IPS-NIHi7 (cell line): ENCODE measurements around the gene FCGR3A.
"Not testable (repeated sequence)": the region's sequence is repeated elsewhere in the genome, so short reads cannot be mapped to it uniquely, and the experiment has no call there.

ENCODE experiments used
- DNase-seq: peaks from one replicate; pipeline ENCODE4 v3.0.0; 2012; ENCODE audit warnings: mixed read lengths; ENCODE audit errors: extremely low spot score

Gene FCGR3A

DNA sequence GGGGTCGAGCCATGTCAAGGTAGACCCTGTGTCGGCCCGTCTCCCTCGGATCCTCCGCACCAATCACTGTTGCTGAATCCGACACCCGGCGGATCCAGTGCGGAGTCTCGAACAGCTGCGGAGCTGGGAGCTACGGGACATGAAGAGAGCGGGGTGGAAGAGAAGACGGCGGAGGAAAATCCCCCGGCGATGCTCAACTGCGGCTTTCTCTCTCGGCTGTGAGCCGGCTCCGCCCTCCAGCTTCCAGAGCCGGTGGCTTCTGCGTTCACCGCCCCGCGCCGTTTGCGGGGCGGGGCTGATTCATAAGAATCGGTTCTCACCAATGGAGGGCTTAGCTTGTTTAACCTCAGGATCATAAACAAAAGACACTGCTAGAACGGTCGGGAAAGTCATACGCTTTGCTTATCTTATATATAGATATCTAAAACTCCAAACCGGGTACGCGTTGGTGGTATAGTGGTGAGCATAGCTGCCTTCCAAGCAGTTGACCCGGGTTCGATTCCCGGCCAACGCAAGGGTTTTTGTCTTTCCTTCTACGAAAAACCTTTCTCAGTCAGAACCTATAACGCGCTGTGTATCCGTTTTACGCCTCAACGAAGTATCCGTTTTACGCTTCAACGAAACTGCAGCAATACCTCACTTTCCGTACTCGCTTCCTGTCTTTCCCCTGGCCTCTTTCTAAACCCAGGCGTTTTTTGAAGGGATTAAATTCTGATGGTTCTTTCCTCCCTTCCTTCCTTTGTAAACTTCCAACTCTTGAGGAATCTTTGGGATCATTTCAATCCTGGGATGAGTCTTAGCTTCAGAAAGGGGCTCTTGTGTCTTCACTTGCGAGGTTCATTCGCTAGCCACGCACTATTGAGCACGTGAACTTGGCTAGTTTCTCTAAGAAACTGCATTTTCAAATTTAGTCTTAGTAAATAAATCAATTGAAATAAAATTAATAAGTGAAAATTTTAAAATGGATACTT, 18.7 kb downstream of the FCGR3A start:
- DNase-seq = peak; percentile 56

DNA sequence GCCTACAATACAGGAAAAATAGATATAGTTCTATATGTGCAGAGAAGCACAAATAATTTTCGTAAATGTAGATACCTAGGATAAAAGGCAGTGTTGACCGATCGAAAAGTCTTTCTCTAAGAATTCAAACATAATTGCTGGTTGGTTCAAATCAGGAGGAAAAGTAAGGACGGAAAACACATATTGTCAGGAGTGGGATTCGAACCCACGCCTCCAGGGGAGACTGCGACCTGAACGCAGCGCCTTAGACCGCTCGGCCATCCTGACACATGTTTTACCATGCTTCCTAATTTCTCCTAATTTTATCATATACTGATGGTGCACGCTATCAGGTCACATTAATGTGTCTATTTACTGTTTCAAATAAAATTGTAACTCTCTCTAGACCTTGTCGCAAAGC, 19.5 kb downstream of the FCGR3A start:
- not testable (repeated sequence) for DNase-seq

DNA sequence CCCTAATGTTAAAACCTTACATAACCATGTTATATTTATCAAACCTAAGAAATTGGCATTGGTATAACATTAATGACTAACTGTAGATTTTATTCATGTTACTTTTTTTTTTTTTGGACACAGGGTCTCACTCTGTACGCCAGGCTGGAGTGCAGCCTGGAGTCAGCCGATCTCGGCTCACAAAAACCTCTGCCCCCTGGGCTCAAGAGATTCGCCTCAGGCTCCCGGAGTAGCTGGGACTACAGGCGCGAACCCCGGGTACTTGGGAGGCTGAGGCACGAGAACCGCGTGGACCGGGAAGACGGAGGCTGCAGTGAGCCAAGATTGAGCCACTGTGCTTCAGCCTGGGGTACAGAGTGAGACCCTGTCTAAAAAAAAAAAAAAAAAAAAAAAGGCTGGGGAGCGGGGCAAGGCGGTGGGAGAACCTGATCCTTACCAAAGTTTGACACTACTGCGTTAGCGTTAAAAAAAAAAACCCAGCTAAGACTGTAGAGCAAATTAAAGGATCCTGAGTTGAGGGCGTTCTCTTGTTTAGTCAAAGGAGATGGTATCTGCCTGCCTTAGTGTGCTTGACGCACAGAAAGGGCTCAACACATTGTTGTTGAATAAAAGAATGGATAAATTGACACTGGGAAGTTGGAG, 20.0 kb downstream of the FCGR3A start:
- not testable (repeated sequence) for DNase-seq

DNA sequence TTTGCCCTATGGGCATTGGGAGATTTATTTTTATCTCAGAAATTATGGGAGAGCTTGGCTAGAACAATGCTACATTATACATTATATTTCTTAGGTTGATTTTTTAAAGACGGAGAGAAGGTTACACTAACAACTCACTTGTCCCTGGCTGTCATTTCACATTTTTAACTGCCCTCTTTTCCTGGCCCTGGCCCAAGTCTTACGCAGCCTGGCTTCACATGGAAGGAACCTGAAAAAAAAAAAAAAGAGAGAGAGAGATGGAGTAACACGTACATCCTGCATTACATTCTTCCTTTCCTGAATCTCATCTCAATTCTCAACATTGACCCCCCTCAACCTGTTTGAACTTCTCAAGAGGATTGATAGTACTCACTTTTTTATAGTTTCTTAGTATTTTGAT, 21.1 kb downstream of the FCGR3A start:
- not testable (repeated sequence) for DNase-seq

DNA sequence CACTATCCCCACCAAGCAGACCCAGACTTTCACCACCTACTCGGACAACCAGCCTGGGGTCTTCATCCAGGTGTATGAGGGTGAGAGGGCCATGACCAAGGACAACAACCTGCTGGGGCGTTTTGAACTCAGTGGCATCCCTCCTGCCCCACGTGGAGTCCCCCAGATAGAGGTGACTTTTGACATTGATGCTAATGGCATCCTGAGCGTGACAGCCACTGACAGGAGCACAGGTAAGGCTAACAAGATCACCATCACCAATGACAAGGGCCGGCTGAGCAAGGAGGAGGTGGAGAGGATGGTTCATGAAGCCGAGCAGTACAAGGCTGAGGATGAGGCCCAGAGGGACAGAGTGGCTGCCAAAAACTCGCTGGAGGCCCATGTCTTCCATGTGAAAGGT, 23.7 kb downstream of the FCGR3A start:
- not testable (repeated sequence) for DNase-seq

DNA sequence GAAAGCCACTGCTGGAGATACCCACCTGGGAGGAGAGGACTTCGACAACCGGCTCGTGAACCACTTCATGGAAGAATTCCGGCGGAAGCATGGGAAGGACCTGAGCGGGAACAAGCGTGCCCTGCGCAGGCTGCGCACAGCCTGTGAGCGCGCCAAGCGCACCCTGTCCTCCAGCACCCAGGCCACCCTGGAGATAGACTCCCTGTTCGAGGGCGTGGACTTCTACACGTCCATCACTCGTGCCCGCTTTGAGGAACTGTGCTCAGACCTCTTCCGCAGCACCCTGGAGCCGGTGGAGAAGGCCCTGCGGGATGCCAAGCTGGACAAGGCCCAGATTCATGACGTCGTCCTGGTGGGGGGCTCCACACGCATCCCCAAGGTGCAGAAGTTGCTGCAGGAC, 24.3 kb downstream of the FCGR3A start:
- not testable (repeated sequence) for DNase-seq

DNA sequence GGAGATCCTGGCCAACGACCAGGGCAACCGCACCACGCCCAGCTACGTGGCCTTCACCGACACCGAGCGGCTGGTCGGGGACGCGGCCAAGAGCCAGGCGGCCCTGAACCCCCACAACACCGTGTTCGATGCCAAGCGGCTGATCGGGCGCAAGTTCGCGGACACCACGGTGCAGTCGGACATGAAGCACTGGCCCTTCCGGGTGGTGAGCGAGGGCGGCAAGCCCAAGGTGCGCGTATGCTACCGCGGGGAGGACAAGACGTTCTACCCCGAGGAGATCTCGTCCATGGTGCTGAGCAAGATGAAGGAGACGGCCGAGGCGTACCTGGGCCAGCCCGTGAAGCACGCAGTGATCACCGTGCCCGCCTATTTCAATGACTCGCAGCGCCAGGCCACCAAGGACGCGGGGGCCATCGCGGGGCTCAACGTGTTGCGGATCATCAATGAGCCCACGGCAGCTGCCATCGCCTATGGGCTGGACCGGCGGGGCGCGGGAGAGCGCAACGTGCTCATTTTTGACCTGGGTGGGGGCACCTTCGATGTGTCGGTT, 24.8 kb downstream of the FCGR3A start:
- not testable (repeated sequence) for DNase-seq

DNA sequence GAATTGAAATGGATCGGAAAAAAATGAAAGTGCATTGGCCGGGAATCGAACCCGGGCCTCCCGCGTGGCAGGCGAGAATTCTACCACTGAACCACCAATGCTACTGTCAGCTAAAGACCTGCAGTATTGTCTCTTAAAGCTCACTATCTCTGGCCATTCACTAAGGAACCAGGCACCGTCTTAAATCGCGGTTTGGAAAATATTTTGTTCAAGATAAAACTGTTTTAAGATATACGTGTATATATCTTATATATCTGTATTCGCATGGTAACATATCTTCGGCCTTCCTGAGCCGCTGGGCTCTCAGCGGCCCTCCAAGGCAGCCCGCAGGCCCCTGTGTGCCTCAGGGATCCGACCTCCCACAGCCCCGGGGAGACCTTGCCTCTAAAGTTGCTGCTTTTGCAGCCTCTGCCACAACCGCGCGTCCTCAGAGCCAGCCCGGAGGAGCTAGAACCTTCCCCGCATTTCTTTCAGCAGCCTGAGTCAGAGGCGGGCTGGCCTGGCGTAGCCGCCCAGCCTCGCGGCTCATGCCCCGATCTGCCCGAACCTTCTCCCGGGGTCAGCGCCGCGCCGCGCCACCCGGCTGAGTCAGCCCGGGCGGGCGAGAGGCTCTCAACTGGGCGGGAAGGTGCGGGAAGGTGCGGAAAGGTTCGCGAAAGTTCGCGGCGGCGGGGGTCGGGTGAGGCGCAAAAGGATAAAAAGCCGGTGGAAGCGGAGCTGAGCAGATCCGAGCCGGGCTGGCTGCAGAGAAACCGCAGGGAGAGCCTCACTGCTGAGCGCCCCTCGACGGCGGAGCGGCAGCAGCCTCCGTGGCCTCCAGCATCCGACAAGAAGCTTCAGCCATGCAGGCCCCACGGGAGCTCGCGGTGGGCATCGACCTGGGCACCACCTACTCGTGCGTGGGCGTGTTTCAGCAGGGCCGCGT, 25.5 kb downstream of the FCGR3A start, which contains the start of gene HSPA6:
Gene HSPA6 (plus strand): TSS at position 724 of the 925 bp plus-strand sequence. CDS start 119 bp downstream, at position 843.
- DNase-seq = peak; percentile 59

DNA sequence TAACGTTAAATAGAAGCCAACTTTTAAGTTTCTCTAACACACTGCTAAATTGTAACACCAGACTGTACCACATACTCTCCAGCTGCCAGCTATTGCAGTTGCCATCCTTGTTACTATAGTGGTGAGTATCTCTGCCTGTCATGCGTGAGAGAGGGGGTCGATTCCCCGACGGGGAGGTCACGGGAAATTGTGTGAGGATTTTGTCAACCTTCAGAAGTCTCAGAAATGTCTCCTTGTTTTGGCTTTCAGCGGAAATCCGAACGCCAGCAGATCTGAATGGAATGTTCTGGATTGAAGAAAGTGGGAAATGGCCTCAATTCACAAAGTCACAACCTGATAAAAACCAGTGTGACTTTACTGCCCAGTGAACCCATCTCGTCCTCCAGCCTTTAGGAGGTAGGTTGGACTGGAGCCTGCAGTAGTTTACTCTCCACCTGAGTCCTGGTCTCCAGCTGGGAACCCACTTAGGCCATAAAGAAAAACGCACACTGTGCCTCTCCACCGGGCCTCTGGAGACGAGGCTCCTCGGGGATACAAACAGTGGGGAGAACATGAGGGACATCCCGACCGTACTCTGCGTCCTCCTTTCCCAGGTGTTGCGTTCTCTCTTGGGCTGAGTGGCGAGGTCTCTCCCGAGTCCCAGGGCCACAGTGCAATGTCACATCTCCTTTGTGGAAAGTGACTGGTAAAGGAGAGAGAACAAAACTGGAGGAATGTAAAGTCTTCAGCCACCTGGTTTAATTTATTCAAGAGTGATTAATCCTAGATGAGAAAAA, 26.4 kb downstream of the FCGR3A start:
- DNase-seq = not testable (repeated sequence)

DNA sequence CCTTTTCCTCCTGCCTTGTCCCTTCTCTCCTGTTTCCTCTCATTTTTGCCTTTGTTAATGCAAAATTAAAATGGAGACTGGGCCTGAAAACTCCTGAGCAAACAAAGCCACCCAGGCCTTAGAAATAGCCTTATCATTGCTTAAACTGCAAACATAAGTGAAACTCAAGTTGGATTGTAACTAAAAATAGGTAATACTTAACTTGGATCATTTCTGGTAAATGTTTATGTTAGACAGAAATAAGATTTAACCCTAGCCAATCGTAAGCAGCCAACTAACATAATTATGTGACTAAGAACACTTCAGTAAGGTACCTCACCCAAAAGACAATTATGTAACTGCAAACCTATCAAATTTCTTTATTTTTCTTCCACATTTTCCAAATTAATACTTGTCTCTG, 35.7 kb downstream of the FCGR3A start:
- DNase-seq = not testable (repeated sequence)

DNA sequence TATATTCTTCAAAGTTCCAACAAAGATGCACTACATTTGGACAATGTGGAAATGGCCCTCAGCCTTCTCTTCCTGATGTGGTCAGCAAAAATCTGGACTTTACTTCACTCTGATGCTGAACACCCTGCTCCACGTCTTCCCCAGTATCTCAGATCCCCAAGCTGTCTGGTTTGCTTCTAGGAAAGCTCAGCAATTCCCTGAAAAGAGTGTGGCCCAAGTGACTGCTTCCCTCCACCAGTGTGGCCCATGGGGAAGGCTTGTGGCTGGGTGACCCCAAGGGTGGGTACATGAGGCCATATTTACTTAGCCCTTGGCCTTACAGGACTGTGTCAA, 36.2 kb downstream of the FCGR3A start:
- not testable (repeated sequence) for DNase-seq

DNA sequence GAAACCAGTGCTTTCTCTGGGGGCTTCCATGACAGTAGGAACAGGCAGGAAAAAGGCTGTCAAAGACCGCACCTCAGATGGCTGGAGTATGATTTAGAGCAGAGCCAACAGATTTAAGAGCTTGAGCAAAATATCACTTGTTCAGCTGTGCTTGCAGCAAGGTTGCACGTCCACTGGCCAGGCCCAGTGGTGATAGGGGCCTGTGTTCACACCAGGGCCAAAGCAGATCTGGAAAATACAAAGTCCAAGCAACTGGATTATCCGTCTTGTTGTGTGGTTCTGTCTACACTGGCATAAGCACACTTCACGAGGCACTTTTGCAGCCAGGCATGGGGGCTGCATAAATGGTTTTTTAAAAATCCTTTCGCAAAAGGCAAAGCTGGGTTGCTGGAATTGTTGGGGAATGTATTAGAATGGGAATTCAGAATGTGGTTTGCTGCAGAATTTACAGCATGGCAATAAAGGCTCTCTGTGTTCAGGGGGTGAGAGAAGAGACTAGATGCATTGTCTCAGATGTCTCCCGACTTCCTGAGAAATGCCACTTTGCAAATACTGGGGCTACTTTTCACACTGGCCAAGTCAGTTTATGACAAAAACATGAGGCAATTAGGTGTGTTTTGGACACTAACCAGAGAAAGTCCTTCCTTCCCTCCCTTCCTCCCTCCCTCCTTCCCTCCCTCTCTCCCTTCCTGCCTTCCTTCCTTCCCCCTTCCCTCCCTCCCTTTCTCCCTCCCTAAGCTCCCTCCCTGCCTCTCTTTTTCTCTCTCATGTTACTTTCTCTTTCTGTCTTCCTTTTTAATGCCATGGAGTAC, 36.8 kb downstream of the FCGR3A start:
- not testable (repeated sequence) for DNase-seq

DNA sequence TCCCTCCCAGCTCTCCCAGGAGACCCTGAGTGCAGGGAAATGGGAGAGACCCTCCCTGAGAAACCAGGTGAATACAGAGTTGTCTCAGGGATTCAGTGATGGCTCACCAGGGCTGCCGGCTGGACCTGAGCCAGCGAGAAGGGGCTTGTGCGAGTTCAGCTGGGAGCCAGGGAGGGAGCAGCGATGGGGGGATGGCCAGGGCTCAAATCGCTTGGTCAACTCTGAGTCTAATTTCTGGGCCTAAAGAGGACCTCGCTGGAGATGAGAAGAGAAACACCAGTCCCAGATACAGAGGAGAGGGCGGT, 37.9 kb downstream of the FCGR3A start:
- no peak for DNase-seq

DNA sequence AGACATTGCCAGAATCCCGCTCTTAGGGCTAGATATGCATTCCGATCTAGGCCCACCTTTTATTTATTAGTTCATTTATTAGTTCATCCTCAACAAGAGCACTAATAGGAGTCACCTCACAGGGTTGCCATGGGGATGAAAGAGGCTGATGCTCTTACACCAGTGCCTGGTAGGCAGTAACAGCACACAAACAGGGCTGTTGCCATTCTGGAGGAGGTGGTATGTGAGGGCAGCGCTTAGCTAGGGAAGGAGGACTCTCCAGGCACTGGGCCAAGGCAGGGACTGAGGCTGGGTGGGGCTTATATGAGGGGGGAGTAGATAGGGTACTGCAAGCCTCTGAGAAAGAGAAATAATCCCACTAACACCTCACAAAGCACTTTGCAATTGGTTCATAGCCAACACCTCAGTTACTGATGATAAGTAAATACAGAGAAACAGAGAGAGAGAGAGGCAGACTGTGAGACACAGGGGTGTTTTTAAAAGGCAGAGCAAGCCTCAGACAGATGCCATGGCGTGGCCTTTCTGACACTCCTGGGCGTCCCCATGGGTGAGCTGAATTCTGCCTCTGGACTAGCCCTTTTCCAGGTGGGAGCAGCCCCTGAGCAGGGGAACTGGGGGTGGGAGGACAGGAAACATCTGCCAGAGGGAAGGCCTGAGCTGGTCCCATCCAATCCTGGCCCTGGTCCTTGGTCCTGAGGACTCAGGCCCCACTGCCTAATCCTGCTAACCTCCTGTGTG, 38.4 kb downstream of the FCGR3A start:
- DNase-seq = no peak

DNA sequence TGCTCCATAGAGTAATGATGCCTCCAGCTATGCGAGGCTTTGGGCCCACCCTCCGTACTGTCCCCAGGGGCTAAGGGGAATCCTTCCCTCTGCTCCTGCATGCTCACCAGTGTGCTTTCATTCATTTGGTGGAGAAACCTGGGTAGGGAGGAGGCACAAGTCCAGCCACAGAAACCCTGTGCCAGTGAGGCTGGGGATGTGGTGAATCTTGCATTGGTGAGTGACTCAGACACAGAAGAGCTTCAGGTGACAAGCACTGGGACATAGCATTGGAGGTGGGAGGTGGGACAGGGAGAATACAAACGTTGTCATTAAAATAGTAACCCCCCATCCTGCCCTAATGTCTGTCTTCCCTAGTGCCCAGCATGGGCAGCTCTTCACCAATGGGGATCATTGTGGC, 39.1 kb downstream of the FCGR3A start:
- no peak for DNase-seq

DNA sequence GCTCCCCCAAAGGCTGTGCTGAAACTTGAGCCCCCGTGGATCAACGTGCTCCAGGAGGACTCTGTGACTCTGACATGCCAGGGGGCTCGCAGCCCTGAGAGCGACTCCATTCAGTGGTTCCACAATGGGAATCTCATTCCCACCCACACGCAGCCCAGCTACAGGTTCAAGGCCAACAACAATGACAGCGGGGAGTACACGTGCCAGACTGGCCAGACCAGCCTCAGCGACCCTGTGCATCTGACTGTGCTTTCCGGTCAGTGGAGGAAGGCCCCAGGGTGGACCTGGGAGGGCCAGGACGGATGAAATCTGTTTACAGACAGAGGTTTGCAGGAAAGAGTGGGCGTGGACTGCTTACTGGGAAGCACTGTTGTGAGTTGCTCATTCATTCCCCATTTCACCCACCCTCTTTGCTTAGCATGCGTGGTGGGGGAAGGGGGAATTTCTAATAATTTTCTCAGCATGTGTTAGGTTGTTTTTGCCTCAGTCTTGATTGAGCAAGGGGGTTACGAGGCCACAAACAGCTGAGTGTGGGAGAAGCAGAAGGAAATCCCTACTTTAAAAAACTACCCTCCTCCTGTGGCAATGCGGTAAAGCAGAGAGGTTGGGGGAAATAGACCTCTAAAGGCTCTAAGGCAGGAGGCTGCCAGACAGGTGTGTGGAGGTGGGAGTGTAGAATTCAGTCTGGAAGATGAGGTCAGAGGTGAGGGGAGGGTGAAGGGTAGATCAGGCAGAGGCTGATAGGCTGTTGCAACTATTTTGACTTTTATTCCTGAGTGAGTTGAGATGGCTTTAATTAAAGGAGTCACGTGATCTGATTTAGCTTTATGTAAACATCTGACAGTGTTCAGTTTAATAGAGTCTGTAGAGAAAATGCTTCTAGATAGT, 43.0 kb downstream of the FCGR3A start:
- peak; percentile 20 for DNase-seq

DNA sequence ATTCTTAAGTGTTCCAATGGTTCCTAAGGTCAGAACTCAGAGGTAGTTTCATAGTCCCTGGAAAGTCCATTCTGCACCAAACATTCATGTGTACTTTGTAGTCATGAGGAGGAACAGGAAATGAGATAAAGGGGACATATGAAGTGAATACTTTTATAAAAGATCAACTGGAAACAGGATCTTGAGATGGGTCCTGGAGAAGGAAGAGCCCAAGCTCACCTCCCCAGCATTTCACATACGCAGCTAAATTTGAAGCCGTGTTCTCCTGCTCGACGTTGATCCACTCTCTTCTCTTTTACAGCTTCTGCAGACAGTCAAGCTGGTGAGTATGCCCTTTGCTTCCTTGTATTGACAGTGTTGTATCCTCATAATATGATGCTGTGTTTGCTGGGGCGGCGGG, 43.9 kb downstream of the FCGR3A start:
- no peak for DNase-seq

DNA sequence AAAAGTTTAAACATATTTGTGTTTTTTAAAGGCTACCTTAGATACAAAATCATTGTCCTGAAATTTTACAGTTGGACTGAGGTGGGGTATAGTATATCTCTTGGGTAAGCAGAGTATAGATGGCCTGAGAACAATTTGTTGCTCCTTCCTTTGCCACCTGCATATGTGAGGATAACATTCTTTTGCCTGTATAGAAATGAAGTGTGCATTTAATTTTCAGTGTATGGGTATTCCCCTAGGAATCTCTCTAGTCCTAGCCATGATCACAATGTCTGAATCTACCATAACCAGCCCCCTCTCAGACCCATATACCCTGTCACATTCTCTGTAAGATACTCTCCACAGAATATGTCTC, 46.2 kb downstream of the FCGR3A start:
- no peak for DNase-seq
